Measurements from ENCODE around the gene TRPV4.
A peak's percentile ranks its signal among the peaks of the same experiment; 100 is the strongest.

Gene TRPV4

DNA sequence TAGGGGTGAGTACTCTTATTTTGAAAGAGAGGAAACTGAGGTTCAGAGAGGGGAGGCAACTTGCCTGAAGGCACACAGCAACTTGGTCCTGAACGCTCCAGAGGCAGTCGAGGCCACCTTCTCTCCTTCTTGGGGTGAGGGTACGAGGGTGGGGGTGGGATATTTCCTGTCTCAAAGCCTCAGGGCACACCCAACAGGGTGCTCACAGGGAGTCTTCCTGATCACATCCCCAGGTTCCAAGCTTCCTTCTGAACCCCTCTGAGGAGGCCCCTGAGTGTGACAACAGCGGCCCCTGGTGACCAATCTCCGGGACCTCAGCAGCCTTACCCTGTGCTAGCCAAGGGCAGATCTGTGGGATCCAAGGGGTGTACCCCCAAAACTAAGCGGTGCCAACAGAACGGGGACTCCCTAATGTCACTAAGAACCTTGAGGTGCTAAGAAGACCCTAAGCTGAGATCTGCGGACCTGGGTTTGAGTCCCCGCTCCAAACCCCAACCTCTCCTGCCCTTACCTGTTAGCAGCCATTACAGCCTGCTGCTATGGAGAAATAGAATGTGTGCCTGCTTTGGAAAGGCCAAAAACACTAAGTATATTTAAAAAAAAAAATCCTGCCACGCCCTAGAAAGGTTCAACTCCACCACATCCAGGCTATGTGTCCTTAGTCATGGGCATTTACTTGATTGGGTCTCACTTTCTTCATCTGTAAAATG, 57.9 kb downstream of the TRPV4 start:
- DNase-seq: peak; percentile 34

DNA sequence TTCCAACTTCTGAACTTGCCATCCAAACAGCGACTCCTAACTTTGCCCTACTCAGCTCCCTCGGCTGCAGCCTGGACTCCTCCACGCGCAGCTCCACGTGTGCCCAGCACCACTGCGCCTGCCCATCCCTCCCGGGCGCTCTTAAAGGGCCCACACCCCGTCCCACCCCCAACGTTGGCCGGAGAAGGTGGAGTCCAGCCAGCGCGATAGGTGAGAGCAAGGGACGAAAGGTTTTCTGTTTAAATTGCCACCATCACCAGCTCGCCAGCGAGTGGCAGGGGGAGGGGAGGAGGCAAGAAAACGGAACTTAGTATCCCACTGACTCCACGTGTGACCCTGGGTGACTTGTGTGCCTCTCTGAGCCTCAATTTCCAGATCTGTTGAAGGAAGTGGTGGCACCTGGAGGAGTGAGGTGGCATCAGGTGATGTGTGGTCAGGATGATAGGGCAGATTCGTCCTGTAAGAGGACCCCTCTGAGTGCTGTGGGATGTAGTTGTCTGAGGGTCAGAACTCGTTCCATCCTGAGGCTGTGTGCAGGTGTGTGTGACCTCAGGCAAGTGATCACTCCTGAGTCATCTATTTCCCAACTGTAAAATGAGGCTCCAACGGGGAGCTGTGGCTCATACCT, 59.7 kb downstream of the TRPV4 start:
- DNase-seq: no peak

DNA sequence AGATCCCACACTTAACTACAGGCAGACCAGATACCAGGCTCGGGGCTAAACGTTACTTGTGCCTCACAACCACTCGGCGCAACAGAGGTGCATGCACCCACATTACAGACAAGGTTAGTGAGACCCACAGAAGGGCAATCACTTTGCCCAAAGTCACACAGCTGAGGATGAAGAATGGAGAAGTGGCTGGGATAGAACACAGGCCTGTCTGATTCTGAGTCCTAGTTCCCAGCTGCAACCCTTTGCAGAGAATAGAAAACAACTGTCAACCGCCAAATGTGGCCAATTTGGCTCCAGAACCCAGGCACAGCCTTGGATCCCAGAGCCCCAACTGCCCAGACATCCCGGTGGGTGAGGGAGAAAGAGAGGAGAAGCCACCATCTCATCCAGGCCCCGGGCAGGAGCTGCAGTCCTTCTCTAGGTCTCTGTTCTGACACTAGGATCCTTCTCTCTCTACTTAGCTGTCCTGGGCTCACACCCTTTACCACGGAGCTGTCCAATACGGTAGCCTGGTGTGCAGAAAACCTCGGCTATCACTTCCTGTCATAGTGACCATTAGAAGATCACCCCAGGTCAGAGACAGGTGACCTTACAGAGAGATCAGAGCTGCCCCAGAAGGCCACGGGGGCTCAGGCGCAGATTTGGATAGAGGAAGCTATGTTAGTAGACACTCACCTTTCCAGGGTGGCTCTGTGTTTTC, 60.4 kb downstream of the TRPV4 start:
- DNase-seq: no peak

- no peak for DNase-seq
Observed at GRCh38 chr12:109771746-109772621, 61.2 kb downstream of the TRPV4 start.

DNA sequence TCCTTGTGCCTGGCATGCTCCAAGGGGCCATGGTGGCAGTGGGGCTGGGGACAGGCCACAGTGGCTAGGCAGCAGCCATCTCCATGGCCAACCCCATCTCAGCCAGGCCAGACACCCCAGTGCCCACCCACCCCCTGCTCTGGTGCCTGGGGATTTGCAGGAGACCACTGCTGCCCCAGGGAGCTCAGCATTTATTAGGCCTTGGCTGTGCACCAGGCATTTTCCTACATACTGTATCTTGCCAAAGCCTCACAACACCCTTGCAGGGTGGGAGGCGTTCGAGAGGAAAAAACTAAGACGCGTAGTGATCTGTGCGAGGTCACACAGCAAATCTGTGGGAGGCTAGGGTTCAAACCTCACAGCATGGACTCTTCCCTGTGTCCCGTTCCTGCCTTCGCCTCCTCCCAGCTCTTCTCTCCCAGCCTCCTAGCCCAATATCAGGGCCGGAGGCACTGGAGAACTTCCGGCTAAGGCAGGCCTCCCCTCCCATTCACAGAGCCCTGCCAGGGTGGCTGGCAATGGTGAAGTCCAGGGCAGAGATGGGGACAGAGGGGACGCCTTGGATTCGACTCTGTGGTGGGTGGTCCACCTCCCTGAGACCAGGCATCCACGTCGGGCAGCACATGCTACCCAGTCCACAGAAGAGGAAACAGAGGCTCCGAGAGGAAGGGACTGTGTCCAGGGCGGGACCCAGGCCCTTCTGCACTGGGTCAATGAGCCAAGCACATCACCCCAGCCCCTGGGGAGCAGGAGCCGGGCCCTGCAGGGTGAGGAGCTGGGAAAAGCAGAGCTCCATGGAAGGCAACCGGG, 62.1 kb downstream of the TRPV4 start:
- DNase-seq: no peak

DNA sequence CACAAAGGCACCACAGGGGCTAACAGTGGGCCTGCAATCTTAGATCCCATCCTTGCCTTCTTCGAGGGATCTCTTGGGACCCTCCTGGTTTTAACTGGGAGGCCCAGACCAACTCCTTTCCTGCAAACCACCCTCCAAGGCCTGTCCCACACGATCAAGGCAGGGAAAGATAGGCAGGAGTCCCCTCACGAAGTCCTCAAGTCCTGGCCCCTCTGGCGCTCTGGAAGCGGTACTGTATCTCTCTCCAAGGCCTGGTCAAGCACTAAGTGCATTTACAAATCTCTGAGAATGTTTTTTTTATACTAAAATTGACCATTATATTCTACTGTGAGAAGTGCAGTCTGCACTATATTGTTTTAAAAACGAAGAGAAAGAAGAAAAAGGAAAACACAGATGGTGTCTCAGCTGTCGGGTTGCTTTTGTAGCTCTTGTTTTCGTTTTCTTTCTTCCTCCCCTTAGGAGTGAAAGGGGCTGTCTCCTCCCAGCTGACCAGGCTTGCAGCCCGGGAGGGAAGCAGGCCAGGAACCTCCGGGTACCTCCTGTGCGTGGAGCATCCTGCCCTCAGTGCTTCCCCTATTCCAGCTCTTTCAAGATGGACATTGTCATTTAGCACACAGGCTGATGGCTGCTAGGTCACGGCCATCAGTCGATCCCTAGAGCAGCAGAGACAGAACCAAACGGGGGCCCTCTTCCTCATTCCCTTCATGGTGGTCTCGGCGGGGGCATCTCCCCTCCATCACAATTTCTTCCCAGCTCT, 62.9 kb downstream of the TRPV4 start:
- no peak for DNase-seq

- no peak for DNase-seq
Observed at GRCh38 chr12:109768901-109769670, 64.1 kb downstream of the TRPV4 start.

DNA sequence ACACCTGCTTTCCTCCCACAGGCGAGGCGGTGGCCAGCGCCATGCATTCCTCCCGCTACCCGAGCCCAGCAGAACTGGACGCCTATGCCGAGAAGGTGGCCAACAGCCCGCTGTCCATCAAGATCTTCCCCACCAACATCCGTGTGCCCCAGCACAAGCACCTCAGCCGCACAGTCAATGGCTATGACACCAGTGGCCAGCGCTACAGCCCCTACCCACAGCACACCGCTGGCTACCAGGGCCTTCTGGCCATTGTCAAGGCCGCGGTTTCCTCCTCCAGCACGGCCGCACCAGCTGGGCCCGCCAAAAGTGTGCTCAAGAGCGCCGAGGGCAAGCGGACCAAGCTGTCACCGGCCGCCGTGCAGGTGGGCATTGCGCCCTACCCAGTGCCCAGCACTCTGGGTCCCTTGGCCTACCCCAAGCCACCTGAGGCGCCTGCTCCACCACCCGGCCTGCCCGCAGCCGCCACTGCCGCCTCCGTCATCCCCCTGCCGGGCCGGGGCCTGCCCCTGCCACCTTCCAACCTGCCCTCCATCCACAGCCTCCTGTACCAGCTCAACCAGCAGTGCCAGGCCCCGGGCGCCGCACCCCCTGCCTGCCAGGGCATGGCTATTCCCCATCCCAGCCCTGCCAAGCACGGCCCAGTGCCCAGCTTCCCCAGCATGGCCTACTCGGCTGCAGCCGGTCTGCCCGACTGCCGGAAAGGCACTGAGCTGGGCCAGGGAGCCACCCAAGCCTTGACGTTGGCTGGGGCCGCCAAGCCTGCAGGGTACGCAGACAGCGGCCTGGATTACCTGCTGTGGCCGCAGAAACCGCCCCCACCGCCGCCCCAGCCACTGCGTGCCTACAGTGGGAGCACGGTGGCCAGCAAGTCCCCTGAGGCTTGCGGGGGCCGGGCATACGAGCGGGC, 65.0 kb downstream of the TRPV4 start:
- no peak for DNase-seq

DNA sequence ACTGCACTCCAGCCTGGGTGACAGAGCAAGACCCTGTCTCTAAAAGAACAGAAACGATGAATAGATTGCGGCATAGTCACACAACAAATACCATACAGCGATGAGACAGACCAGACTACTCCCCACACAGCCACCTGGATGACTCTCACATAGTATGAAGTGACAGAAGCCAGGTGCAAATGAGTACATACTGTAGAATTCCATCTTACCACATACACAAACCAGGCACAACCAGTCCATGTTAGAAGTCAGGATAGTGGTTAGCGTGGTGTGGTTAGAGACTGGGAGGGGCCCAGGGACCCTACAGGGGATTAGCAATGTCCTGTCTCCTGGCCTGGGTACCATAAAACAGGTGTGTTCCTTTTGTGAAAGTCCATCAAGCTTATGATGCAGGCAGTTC, 65.7 kb downstream of the TRPV4 start:
- no peak for DNase-seq

GRCh38 chr12:109766251-109766778, 66.9 kb downstream of the TRPV4 start:
- DNase-seq: no peak

- no peak for DNase-seq
Observed at GRCh38 chr12:109765446-109765810, 67.8 kb downstream of the TRPV4 start.

- no peak for DNase-seq
Observed at GRCh38 chr12:109764776-109765445, 68.3 kb downstream of the TRPV4 start.

- DNase-seq: no peak
Observed at GRCh38 chr12:109764123-109764522, 69.1 kb downstream of the TRPV4 start.

DNA sequence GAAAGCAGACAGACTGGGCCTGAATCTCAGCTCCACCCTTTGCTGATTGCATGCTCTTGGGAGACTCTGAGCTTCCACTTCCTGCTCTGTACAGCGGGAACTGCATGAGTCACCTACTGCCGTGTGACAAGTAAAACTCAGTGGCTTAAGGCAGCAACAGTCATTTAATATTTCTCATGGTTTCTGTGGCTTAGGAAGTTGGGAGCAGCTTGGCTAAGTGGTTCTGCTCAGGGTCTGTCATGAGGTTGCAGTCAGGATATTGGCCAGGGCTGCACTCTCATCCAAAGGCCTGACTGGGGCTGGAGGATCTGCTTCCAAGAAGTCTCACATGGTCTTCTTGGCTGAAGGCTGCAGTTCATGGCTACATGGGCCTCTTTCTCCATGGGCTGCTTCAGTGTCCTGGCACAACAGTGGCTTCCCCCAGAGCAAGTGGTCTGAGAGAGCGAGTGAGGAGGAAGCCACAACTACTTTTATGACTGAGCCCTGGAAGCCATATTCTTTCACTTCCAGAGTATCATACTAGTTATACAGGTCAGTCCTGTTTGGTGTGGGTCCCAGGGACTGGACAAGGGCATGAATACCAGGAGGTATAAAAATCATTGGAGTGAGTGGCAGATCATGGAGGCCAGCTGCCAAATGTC, 69.9 kb downstream of the TRPV4 start:
- no peak for DNase-seq

- no peak for DNase-seq
Observed at GRCh38 chr12:109762673-109763191, 70.5 kb downstream of the TRPV4 start.

DNA sequence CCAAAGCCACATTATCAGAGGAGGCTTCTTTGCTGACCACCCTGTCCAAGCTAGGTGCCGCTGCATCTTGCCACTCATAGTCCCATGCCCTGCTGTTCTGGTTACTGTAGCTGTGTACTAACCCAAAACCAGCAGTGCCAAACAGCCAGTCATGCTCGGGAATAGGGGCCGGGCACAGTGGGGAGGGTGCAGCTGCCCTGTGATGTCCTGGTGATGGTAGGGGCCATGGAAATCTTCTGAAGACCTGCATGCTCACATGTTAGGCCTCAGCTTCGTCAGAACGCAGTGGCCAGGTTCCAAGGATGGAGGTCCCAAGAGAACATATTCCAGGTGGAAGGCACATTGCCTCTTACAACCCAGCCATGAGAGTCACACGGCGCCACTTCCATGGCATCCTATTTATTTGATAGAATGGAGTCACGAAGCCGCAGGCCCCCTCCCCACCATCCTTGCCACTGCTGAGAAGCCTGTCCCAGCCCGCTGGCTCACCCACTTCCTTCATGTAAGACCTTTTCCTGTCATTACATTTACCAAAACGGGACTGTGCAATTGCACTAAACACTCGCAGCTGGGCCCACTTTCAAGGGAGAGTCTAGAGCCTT, 71.0 kb downstream of the TRPV4 start:
- no peak for DNase-seq
